Measurements from ENCODE around the gene GNA12. TPM values are rescaled to one million over a fixed set of nuclear protein-coding genes. Genes with fewer than 3 reads are reported as not detected.
"Not testable (repeated sequence)": the region's sequence is repeated elsewhere in the genome, so short reads cannot be mapped to it uniquely, and the experiment has no call there.

Gene GNA12
- total RNA-seq, 1 experiment from 2014 or later, result 23.3 TPM

DNA sequence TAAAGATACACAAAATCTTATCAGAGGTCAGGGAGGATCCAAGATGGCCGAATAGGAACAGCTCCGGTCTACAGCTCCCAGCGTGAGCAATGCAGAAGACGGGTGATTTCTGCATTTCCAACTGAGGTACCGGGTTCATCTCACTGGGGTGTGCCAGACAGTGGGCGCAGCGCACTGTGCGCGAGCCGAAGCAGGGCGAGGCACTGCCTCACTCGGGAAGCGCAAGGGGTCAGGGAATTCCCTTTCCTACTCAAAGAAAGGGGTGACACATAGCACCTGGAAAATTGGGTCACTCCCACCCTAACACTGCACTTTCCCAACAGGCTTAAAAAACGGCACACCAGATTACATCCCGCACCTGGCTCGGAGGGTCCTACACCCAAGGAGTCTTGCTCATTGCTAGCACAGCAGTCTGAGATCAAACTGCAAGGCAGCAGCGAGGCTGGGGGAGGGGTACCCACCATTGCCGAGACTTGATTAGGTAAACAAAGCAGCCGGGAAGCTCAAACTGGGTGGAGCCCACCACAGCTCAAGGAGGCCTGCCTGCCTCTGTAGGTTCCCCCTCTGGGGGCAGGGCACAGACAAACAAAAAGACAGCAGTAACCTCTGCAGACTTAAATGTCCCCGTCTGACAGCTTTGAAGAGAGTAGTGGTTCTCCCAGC lies 100.5 kb downstream of the GNA12 start:
- H3K4me3 ChIP-seq (ENCODE audit: insufficient read depth, low read depth, low read length); DNase-seq; H3K27me3 ChIP-seq (ENCODE audit: control insufficient read depth, insufficient read depth, low read length); H3K36me3 ChIP-seq (replicated peaks; ENCODE audit: control insufficient read depth, insufficient read depth, low read length): not testable (repeated sequence)

DNA sequence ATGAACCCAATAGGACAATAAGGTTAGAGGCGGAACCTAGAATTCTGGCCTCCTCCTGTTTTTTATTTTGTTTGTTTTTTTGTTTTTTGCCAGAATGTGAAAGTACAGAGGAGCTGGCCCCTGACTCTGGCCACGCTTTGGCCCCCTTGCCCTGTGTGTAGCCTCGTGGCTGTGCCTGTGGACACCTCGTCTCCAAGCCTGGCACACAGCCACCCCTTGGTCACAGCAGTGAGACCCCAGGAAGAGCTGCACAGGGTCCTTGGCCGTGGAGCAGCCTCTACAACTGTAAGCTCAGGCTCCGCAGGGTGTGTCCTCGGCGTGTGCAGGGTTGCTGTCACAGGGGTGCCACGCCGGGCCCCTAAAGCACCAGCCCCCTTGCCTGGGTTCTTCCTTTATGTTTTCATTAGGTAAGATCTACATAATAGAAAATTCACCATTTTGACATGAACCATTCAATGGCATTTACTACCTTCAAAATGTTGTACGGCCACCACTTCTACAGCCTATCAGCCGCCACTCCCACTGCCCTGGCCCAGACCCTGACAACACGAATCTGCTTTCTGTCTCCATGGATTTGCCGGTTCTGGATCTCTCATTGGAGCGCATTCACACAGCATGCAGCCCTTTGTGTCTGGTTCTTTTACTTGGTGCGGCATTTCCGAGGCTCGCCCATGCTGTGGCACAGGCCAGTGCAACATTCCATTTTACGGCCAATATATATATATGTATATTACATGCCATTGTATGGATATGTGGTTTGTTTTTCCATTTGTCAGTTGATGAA lies 105.2 kb downstream of the GNA12 start:
- H3K4me3 ChIP-seq (ENCODE audit: insufficient read depth, low read depth, low read length), result no peak overlapping the region
- no peaks in the 10 kb centered on the region; the same call in 1 of the 2 replicates for H3K36me3 ChIP-seq (replicated peaks; ENCODE audit: control insufficient read depth, insufficient read depth, low read length)
- DNase-seq, result peak; percentile 19
- no peaks in the 10 kb centered on the region for H3K27me3 ChIP-seq (ENCODE audit: control insufficient read depth, insufficient read depth, low read length)

DNA sequence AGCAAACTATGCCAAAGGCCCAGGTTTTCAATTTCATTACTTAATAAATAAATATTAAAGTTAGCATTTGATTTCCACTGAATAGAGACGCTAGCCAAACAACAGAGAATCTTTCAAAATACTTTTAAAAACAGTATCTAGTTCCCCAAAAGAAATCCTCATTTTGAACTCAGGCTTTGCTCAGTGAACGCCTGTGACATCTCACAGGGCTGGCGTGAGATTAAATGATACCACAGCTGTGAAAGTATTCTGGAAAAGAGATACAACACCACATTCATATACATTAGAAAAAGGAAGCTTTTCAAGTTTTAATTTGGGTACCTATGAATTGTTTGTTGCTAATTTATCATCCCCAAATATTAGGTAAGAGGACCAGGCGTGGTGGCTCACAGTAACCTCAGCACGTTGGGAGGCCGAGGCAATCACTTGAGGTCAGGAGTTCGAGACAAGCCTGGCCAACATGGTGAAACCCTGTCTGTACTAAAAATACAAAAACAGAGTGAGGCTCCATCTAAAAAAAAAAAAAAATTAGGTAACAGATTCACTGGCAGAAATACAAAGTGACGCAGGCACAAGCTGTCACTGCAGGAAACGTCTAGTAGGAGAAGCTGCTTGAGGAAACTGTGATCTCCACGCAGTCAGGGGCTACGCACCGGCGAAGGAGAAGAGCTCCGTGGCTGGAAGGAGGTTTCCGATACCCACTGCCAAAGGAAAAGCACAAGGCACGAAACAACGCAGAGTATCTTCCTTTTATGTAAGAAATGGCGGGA lies 106.2 kb downstream of the GNA12 start:
- Histone ChIP-seq H3K4me3 (ENCODE audit: insufficient read depth, low read depth, low read length) (no peak overlapping the region), H3K27me3 (ENCODE audit: control insufficient read depth, insufficient read depth, low read length) (no peaks in the 10 kb centered on the region), H3K36me3 (replicated peaks; ENCODE audit: control insufficient read depth, insufficient read depth, low read length) (no peaks in the 10 kb centered on the region; the same call in 1 of the 2 replicates)
- DNase-seq, result peak; percentile 24

DNA sequence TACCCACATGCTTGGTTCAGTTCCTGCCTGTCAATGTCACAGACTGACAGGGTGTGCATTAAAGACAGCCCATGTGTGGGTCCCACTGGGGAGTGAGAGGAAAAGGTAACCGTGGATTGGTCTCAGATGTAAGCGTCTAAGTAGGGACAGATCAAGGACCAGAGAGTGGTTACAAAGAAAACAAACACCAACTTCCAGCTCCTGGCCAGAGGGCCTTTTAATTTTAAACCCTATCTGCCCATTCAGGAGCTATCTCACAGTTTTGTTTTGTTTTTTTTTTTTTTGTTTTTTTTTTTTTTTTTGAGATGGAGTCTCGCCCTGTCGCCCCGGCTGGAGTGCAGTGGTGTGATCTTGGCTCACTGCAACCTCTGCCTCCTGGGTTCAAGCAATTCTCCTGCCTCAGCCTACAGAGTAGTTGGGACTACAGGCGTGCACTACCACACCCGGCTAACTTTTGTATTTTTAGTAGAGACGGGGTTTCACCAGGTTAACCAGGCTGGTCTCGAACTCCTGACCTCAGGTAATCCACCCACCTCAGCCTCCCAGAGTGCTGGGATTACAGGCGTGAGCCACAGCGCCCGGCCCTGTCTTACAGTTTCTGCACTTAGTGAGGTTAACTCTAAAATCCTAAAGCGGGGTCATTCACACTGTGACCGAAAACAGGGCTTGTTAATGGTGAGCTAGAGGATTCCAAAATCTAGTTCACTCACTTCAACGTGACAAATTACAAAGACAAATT lies 106.9 kb downstream of the GNA12 start:
- not testable (repeated sequence) for H3K36me3 ChIP-seq (replicated peaks; ENCODE audit: control insufficient read depth, insufficient read depth, low read length); H3K4me3 ChIP-seq (ENCODE audit: insufficient read depth, low read depth, low read length); DNase-seq; H3K27me3 ChIP-seq (ENCODE audit: control insufficient read depth, insufficient read depth, low read length)

DNA sequence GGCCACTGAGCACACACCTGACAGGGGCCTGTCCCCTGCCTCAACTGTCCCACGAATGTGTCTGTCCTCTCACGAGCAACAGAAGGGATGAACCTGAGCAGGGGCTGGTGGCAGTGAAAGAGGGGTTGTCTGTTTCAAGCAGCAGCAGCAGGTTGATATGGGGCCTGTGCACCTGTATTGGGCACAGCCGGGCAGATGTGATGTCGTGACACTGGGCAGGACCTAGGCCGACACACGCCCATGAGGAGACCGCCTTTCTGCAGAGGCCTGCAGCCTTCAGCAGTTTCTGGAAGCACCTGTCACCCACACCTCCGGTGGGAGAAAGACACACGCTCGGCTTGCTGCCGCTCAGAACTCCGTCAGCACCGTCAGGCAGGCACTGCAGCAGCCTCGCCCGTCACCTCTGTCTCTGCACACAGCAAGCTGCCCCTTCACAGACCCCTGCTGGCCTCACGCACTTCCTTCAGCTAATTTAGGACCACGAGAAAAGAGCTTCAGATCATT lies 107.6 kb downstream of the GNA12 start:
- no peaks in the 10 kb centered on the region for H3K27me3 ChIP-seq (ENCODE audit: control insufficient read depth, insufficient read depth, low read length)
- no peak overlapping the region for H3K4me3 ChIP-seq (ENCODE audit: insufficient read depth, low read depth, low read length)
- H3K36me3 ChIP-seq (replicated peaks; ENCODE audit: control insufficient read depth, insufficient read depth, low read length), result no peaks in the 10 kb centered on the region
- peak; percentile 36 for DNase-seq

DNA sequence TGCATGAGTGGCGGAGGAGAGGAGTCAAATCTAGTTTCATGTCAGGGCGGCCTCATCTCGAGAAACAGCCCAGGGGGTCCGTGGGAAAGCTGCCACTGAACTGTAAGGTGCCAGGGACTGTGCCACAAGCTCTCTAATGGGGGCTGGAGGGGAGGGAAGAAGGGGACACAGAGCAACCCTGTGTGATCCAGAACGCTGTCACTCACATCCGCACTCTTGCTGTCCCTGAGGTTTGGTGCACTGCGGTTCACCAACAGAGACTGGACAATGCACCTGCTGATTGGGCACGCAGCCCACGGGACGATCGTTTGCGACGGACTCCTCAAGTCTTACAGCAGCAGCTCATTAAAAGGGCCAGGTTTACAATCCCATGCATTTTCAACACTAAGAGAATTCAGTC lies 108.4 kb downstream of the GNA12 start:
- no peak overlapping the region for H3K4me3 ChIP-seq (ENCODE audit: insufficient read depth, low read depth, low read length)
- no peaks in the 10 kb centered on the region for H3K27me3 ChIP-seq (ENCODE audit: control insufficient read depth, insufficient read depth, low read length)
- H3K36me3 ChIP-seq (replicated peaks; ENCODE audit: control insufficient read depth, insufficient read depth, low read length), result peaks cover 6% of the 10 kb centered on the region
- DNase-seq, result peak; percentile 23

DNA sequence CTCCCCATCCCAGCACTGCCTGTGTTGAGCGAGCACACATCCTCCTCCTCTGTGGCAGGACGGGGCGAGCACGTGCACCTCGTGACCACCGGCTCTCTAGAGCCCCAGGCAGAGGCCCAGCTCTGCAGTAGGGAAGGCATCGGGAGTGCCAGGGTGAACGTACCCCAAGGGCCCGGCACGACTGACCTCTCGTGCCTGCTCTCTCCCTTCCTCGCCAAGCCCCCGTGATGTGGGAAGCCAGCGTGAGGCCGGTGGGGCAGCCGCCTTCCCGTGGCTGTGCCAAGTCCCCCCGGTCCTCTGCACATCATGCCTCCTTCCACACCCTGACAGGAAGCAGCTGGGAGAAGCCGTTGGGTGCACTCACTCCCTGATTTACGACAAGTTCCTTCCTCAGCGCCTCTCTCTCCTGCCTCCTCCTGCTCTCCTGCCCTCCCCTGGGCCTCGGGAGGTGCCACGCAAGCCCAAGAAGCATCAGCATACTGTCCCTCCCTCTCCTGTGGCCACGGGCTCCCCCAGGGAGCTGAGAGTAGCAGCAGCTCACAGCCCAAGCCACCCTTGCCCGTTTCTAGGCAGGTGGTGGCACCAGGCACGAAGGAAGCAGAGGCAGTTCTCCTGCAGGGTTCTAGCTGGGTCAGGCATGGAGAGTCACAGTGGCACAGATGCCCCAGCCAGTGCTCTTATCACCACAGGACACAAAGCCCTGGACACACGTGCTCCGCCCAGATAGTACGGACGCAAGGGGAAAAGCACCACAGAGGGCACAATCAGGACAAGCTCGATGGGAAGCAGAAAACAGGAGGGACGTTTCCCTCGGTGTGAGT lies 109.1 kb downstream of the GNA12 start:
- peaks cover 9% of the 10 kb centered on the region for H3K36me3 ChIP-seq (replicated peaks; ENCODE audit: control insufficient read depth, insufficient read depth, low read length)
- no peak overlapping the region for H3K4me3 ChIP-seq (ENCODE audit: insufficient read depth, low read depth, low read length)
- peak; percentile 61 for DNase-seq
- H3K27me3 ChIP-seq (ENCODE audit: control insufficient read depth, insufficient read depth, low read length), result no peaks in the 10 kb centered on the region

DNA sequence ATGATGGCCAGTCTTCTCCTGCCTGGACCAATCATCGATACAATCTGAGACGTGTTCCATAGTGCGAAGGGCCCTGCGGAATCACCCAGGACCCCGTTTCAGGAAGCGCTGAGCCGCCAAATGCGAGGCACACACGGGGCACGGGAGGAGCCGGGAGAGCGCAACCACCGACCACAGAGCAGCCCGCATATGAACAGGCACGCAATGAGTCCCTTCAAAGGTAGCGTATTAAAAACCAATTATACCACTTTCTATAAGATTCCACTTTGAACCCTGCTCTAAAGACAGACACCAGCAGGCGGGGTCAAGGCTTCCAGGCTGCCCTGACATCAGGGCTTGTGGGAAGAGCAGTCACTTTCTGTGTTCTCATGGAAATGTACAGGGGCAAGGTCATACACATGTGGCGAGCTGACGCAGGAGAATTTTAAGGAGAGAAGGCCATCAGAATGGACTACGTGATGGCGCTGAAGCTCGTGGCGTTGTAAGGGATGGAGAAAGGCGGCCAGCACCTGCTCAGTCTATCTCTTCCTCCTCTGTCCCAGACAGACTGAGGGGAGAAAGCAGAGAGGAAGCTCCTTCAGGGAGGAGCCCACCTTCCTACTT lies 109.9 kb downstream of the GNA12 start:
- no peaks in the 10 kb centered on the region for H3K27me3 ChIP-seq (ENCODE audit: control insufficient read depth, insufficient read depth, low read length)
- H3K36me3 ChIP-seq (replicated peaks; ENCODE audit: control insufficient read depth, insufficient read depth, low read length), result peaks cover 11% of the 10 kb centered on the region
- DNase-seq, result peak; percentile 37
- H3K4me3 ChIP-seq (ENCODE audit: insufficient read depth, low read depth, low read length), result no peak overlapping the region

DNA sequence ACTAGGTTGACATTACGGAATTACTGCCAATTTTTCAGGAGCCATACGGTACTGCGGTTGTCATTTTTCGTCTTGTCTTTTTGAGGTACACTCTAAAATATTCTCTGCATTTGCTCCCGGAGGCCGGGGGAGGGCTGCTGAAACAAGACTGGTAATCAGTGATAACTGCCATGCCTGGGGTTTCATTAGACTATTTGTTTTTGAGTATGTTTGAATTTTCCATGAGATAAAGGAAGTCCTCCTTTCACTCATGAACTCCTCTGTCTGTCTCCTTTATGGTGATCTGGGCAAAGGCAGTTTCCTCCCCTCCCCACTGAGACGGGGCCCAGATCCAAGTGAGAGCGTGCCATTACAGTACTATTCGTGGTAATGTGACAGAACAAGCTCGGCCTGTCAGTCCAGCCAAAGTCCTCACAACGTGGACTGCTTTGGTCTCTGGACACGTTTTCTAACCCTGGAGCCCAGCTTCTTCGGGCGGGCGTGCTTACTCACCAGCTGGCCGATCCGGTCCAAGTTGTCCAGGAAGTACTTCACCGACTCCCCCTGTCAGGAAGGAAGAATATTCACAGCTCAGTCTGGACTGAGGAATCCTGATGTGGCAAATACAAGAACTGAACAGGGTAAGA lies 111.0 kb downstream of the GNA12 start:
- H3K27me3 ChIP-seq (ENCODE audit: control insufficient read depth, insufficient read depth, low read length), result no peaks in the 10 kb centered on the region
- no peak overlapping the region for H3K4me3 ChIP-seq (ENCODE audit: insufficient read depth, low read depth, low read length)
- peak; percentile 32 for DNase-seq
- H3K36me3 ChIP-seq (replicated peaks; ENCODE audit: control insufficient read depth, insufficient read depth, low read length), result peaks cover 11% of the 10 kb centered on the region

DNA sequence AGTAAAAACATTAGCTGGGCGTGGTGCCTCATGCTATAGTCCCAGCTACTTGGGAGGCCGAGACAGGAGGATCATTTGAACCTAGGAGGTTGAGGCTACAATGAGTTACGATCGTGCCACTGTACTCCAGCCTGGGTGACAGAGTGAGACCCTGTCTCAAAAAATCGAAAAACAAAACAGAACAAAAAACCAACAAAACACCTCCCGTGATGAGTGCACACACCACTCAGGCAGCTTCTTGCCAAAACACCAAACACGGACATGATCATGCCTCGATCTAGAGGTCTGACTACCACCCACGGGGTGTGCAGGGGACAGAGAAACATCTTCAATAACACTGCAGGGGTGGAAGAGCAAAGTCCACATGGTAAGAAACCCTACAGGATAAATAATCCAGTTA lies 111.7 kb downstream of the GNA12 start:
- Histone ChIP-seq H3K27me3 (ENCODE audit: control insufficient read depth, insufficient read depth, low read length) (no peaks in the 10 kb centered on the region), H3K4me3 (ENCODE audit: insufficient read depth, low read depth, low read length) (no peak overlapping the region), H3K36me3 (replicated peaks; ENCODE audit: control insufficient read depth, insufficient read depth, low read length) (peaks cover 11% of the 10 kb centered on the region)
- DNase-seq, result no peak

DNA sequence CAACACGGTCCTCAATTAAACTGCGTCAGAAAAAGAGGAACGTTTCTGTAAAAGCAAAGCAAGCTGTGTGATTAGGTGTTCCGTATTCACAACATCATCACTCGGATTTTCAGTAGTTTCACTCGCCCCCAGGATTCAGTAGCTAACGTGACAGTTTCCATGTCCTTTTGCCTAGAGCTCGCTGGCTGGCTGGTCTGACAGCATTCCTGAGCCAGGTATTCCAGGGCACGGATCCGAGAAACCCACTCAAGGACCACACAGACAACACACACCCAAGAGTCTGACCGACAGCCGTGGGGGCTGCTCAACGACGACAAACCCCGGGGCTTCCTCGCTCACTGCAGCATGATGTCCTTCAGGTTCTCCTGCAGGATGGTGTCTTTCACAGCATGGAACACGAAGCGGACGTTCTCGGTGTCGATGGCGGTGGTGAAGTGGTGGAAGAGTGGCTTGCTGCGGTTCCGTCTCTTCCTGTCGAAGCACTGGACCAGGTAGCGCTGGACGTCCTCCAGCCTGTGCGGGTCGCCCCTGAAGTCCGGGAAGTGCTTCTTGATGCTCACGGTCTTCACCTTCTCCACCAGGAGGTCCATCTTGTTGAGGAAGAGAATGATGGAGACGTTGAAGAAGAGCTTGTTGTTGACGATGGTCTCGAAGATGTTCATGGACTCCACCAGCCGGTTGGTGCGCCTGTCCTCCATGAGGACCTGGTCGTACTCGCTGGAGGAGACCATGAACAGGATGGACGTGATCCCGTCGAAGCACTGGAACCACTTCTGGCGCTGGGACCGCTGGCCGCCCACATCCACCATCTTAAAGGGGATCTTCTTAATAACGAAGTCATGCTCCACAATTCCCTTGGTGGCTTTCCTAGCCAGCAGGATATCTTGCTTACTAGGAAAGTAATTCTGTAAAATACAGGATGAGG lies 113.0 kb downstream of the GNA12 start:
- DNase-seq, result peak; percentile 19
- Histone ChIP-seq H3K36me3 (replicated peaks; ENCODE audit: control insufficient read depth, insufficient read depth, low read length) (peaks cover 16% of the 10 kb centered on the region), H3K27me3 (ENCODE audit: control insufficient read depth, insufficient read depth, low read length) (no peaks in the 10 kb centered on the region), H3K4me3 (ENCODE audit: insufficient read depth, low read depth, low read length) (no peak overlapping the region)
